GM12891 (cell line): ENCODE data around the gene FABP2.
"Not testable (repeated sequence)": the region's sequence is repeated elsewhere in the genome, so short reads cannot be mapped to it uniquely, and the experiment has no call there.

ENCODE experiments used
- POLR2A ChIP-seq: IDR thresholded peaks from 2 replicates; pipeline ENCODE4 v1.6.1; 2011; ENCODE audit warnings: low read depth, low read length, control low read depth
- POLR2AphosphoS5 ChIP-seq: IDR thresholded peaks from 2 replicates; pipeline ENCODE4 v1.6.1; 2011; ENCODE audit warnings: low read depth, low read length, control low read depth
- TAF1 ChIP-seq: IDR thresholded peaks from 2 replicates; pipeline ENCODE4 v1.6.1; 2011; ENCODE audit warnings: low read depth, low read length, control low read depth

DNA sequence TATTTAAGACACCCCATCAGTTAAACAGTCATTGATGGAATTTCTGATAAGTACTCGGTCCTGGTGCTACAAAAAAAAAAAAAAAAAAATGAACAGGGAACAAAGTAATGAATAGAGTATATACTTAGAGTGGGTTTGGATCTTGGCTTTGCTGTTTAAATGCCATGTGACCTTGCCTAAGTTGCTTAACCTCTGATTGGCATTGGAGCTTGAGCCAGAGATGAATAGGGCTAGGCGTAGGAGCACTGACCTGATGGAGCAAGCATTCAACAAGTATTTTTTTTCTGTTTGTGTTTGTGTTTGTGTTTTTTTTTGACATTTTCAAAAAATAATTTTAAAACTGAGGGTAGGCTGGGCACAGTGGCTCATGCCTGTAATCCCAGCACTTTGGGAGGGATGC lies 37.9 kb upstream of the FABP2 start:
- TF ChIP-seq POLR2AphosphoS5, POLR2A, TAF1: not testable (repeated sequence)
